ENCODE measurements around the gene GPR78. TPM values are rescaled to one million over a fixed set of nuclear protein-coding genes. Genes with fewer than 3 reads are reported as not detected.

GPR78 gene
- total RNA-seq, 1 donor from 2014 or later: 0.09 TPM

GRCh38 chr4:8589823-8590545 is 9.8 kb downstream of the GPR78 start:
- Mint-ChIP-seq H3K4me3 (no peak overlapping the region), H3K9me3 (no peaks in the 10 kb centered on the region)
- peak; percentile 32 for DNase-seq (ENCODE audit: low spot score)

GRCh38 chr4:8590546-8590880 is 10.3 kb downstream of the GPR78 start:
- Histone ChIP-seq H3K4me1 (peaks cover 33% of the 10 kb centered on the region), H3K9ac (no peak overlapping the region), H3K9me3 (ENCODE audit: low read depth) (no peaks in the 10 kb centered on the region), H3K36me3 (no peaks in the 10 kb centered on the region), H3K27me3 (peaks cover 36% of the 10 kb centered on the region), H3K4me2 (no peak overlapping the region), H4K20me1 (ENCODE audit: low read depth) (peaks cover 7% of the 10 kb centered on the region), H3K4me3 (no peak overlapping the region), H3K79me2 (ENCODE audit: low read depth) (no peaks in the 10 kb centered on the region), H3K27ac (no peak overlapping the region), H3F3A (ENCODE audit: low read depth) (peaks cover 6% of the 10 kb centered on the region), H2AFZ (replicated peaks) (no peak overlapping the region)
- Mint-ChIP-seq H3K36me3 (no peaks in the 10 kb centered on the region), H3K27ac (no peak overlapping the region), H3K4me3 (no peak overlapping the region), H3K4me1 (peaks cover 29% of the 10 kb centered on the region), H3K27me3 (ENCODE audit: insufficient read depth, low read depth) (peaks cover 46% of the 10 kb centered on the region), H3K9me3 (no peaks in the 10 kb centered on the region)
- no peak for TF ChIP-seq EZH2phosphoT487 (IDR thresholded peaks at IDR 0.05)
- no peak for DNase-seq (ENCODE audit: low spot score)

More at GRCh38 chr4:8589823-8590545, 9.8 kb downstream of the GPR78 start:
- Mint-ChIP-seq H3K27ac (no peak overlapping the region), H3K27me3 (ENCODE audit: insufficient read depth, low read depth) (peaks cover 49% of the 10 kb centered on the region), H3K4me1 (peaks cover 28% of the 10 kb centered on the region), H3K36me3 (no peaks in the 10 kb centered on the region)
- H3K4me3 ChIP-seq: no peak overlapping the region
- TF ChIP-seq CTCF (IDR thresholded peaks at IDR 0.05): no peak
- TF ChIP-seq EZH2phosphoT487 (IDR thresholded peaks at IDR 0.05): no peak
- TF ChIP-seq EZH2 (IDR thresholded peaks at IDR 0.05): no peak
- no peaks in the 10 kb centered on the region for H3K36me3 ChIP-seq
- no peak overlapping the region for H3K9ac ChIP-seq
- H3K9me3 ChIP-seq (ENCODE audit: low read depth): no peaks in the 10 kb centered on the region
- peaks cover 6% of the 10 kb centered on the region for H3F3A ChIP-seq (ENCODE audit: low read depth)
- H2AFZ ChIP-seq (replicated peaks): no peak overlapping the region
- H4K20me1 ChIP-seq (ENCODE audit: low read depth): peaks cover 7% of the 10 kb centered on the region
- H3K27ac ChIP-seq: no peak overlapping the region
- no peak overlapping the region for H3K4me2 ChIP-seq
- H3K4me1 ChIP-seq: peaks cover 33% of the 10 kb centered on the region
- peaks cover 36% of the 10 kb centered on the region for H3K27me3 ChIP-seq
- H3K79me2 ChIP-seq (ENCODE audit: low read depth): no peaks in the 10 kb centered on the region

- H3K27ac Mint-ChIP-seq: no peak overlapping the region
- H3K4me1 Mint-ChIP-seq: peaks cover 31% of the 10 kb centered on the region
These were observed 10.9 kb downstream of the GPR78 start for GRCh38 chr4:8591114-8591513.

More at GRCh38 chr4:8591114-8591513, 10.9 kb downstream of the GPR78 start:
- DNase-seq (ENCODE audit: low spot score): no peak
- H3K79me2 ChIP-seq (ENCODE audit: low read depth): no peaks in the 10 kb centered on the region
- H3K36me3 ChIP-seq: no peaks in the 10 kb centered on the region
- no peak overlapping the region for H2AFZ ChIP-seq (replicated peaks)
- Mint-ChIP-seq H3K36me3 (no peaks in the 10 kb centered on the region), H3K4me3 (no peak overlapping the region), H3K27me3 (ENCODE audit: insufficient read depth, low read depth) (peaks cover 45% of the 10 kb centered on the region), H3K9me3 (no peaks in the 10 kb centered on the region)
- peaks cover 7% of the 10 kb centered on the region for H4K20me1 ChIP-seq (ENCODE audit: low read depth)
- no peak overlapping the region for H3K4me3 ChIP-seq
- H3K4me1 ChIP-seq: peaks cover 33% of the 10 kb centered on the region
- no peak overlapping the region for H3K27ac ChIP-seq
- peaks cover 6% of the 10 kb centered on the region for H3F3A ChIP-seq (ENCODE audit: low read depth)
- H3K27me3 ChIP-seq: peaks cover 36% of the 10 kb centered on the region
- no peak overlapping the region for H3K4me2 ChIP-seq
- H3K9me3 ChIP-seq (ENCODE audit: low read depth): no peaks in the 10 kb centered on the region
- TF ChIP-seq EZH2phosphoT487 (IDR thresholded peaks at IDR 0.05) (no peak), EZH2 (IDR thresholded peaks at IDR 0.05) (no peak), CTCF (IDR thresholded peaks at IDR 0.05) (no peak)
- H3K9ac ChIP-seq: no peak overlapping the region

All from neural progenitor cell (in vitro differentiated cells).